ENCODE measurements around the gene FAM9B.

DNA sequence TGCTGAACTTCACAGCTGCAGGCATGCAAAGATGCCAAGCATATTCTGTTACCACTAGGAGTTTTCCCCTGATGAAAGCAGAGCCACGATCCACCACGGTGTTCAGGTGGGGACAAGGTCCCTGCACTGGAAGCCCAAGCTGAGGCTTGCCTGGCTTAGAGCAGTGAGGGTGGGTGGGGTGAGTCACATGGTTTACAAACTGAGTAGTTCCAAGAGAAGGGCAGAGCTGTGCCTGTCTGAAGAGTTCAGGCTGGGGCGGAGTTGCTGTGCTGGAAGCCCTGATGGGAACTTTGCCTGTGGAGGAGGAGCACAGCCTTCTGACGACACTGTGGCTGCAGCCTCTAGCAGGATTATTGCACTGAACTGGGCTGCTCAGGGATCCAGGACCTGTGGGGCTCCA is 45.5 kb downstream of the FAM9B start:
- TF ChIP-seq, protein P1, sequence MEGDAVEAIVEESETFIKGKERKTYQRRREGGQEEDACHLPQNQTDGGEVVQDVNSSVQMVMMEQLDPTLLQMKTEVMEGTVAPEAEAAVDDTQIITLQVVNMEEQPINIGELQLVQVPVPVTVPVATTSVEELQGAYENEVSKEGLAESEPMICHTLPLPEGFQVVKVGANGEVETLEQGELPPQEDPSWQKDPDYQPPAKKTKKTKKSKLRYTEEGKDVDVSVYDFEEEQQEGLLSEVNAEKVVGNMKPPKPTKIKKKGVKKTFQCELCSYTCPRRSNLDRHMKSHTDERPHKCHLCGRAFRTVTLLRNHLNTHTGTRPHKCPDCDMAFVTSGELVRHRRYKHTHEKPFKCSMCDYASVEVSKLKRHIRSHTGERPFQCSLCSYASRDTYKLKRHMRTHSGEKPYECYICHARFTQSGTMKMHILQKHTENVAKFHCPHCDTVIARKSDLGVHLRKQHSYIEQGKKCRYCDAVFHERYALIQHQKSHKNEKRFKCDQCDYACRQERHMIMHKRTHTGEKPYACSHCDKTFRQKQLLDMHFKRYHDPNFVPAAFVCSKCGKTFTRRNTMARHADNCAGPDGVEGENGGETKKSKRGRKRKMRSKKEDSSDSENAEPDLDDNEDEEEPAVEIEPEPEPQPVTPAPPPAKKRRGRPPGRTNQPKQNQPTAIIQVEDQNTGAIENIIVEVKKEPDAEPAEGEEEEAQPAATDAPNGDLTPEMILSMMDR (IDR thresholded peaks at IDR 0.05) = no peak
- no peak for TF ChIP-seq ZFX (IDR thresholded peaks at IDR 0.05; ENCODE audit: borderline replicate concordance)

All from 22Rv1 (cell line).